NCI-H2171 treated with DMSO at 0.1 percent for 48 hours (cell line): ENCODE measurements around the gene PPOX.
A peak's percentile ranks its signal among the peaks of the same experiment; 100 is the strongest.

Source experiments
- DNase-seq: peaks from one replicate; lab custom pipeline; 2025; lab: John Stamatoyannopoulos, UW

PPOX gene

GRCh38 chr1:161198194-161198896 lies 32.1 kb downstream of the PPOX start:
- DNase-seq = no peak

- no peak for DNase-seq
These were observed 32.7 kb downstream of the PPOX start, which contains the start of gene ADAMTS4 for GRCh38 chr1:161198897-161199431. ADAMTS4 (minus strand) TSS chr1:161199054; CDS start chr1:161198627, 427 bp downstream.

DNA sequence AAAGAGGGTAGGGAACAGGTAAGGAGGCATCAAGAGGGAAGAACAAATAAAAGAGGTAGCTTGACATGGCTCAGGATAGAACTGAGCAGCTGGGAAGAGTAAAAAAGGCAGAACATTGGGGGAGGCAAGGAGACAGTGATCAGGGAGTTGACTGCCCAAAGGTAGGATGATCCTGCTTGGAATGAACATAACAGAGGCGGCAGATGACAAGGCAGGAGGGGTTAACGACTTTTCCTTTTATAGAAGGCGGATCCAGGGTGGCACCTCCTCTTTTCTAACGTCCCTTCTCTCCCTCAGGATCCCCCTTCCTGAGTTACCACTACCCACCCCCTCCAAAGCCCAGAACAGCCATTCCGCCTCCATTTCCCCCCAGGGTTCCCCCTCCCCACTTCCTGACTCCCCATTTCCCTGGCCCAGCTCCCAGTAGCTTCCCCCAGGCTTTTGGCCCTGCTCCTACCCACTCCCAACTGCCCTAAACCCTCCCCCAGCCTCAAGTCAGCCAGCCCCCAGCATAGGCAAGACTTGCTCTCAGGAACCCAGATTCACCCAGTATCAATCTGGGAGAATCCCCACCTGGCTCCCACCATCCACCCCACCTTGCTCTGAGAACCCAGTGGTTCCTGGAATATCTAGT lies 33.4 kb downstream of the PPOX start:
- DNase-seq = no peak

DNA sequence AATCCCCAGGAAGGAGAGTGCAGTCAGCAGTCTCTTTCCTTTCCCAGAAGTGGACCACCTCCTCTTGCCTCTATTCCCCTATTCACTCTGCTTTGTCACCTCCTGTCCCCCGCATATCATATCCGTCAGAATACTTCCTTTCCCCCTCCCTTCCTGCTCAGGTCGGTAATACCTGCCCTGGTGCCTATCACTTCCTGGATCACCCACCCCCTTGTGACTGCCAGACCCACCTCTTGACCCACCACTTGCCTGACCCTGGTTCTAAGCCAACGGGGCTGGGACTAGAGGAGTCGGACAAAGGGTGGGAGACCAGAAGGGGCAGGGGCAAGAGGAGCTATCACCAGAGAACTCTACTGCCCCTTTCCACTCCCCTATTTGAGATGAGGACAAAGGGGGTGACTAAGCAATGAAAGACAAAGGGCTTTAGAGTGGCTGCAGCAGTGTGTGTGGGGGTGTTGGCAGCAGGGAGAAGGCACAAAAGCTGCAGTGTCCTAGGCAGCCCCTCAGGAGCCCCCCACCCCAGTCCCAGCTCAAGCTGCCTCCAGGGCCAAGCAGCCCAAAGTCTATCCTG lies 34.3 kb downstream of the PPOX start:
- DNase-seq = no peak

- DNase-seq = no peak
These were observed 35.0 kb downstream of the PPOX start for GRCh38 chr1:161200992-161201835.

- DNase-seq = peak; percentile 99
These were observed 35.8 kb downstream of the PPOX start, which contains the start of gene NDUFS2 for GRCh38 chr1:161201836-161202712. NDUFS2 (plus strand) TSS chr1:161202367; CDS start chr1:161202386, 19 bp downstream.

GRCh38 chr1:161206411-161207140 lies 40.4 kb downstream of the PPOX start:
- no peak for DNase-seq

- no peak for DNase-seq
These were observed 40.9 kb downstream of the PPOX start for GRCh38 chr1:161207173-161207572.

DNA sequence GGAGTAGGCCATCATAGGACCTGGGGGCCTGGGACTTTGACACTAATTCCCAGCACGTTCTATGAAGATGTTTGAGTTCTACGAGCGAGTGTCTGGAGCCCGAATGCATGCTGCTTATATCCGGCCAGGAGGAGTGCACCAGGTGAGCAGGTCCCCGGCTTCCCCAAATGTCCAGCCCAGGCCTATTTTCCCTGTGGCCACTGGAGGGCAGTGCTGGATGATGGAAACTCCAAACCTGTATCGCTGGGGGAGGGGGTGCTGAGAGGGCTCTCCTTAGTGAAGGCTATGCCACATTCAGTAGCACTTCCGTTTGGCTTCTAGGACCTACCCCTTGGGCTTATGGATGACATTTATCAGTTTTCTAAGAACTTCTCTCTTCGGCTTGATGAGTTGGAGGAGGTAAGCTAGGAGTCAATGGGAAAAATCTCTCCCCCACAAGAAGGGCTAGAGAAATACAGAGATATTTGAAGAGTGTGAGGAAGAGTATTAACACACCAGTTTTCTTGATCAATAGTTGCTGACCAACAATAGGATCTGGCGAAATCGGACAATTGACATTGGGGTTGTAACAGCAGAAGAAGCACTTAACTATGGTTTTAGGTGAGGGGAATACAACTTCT lies 43.7 kb downstream of the PPOX start:
- DNase-seq = peak; percentile 54

DNA sequence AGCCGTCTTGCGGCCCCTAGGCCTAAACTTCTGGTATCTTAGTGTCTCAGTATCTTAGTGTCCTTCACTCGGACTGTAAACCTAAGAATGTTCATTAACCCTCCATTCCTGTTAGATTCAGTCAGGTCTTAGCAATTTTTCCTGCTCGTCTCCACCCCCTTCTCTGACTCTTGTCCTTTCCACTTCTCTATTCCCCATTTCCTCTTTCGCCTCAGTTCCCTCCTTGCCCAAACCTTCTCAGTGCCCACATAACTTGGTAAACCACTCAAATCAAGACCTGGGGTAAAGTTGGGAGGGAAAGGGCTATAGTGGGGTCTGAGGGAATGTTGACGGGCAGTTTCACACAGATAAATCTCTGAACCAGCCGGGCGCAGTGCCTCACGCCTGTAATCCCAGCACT lies 48.1 kb downstream of the PPOX start:
- DNase-seq = no peak

GRCh38 chr1:161215076-161215475 lies 48.9 kb downstream of the PPOX start, which contains the start of gene FCER1G:
FCER1G (plus strand) TSS chr1:161215295; CDS start chr1:161215322, 27 bp downstream.
- no peak for DNase-seq

GRCh38 chr1:161216945-161217712 lies 50.9 kb downstream of the PPOX start:
- DNase-seq = no peak

- DNase-seq = no peak
These were observed 51.6 kb downstream of the PPOX start for GRCh38 chr1:161217831-161218230.

DNA sequence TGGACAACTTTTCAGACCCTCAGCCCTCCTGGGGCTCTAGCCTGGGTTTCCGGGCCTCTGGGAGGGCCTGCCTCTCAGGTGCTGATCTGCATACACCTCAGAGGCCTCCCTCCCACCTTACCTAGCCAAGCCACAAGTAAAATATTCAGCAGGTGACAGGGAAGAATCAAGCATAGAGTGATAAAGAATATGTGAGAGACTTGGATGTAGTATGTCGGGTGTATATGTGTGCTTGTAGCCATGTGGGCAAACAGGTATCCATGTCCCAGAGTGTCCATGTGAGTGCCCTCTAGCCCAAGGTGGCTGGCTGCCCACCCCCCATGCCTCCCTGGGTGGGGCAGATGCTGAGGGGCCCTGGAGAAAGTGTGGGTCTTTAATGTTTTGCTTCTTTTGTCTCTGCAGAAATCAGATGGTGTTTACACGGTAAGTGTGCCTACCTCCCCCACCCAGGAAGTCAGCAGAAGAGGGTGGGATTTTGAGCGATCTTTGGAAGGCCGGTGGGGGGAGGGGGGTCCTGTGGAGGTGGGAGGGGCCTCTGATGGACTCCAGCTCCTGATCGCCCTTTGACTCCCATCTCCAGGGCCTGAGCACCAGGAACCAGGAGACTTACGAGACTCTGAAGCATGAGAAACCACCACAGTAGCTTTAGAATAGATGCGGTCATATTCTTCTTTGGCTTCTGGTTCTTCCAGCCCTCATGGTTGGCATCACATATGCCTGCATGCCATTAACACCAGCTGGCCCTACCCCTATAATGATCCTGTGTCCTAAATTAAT lies 52.3 kb downstream of the PPOX start:
- no peak for DNase-seq

GRCh38 chr1:161219078-161219892 lies 53.1 kb downstream of the PPOX start:
- no peak for DNase-seq

DNA sequence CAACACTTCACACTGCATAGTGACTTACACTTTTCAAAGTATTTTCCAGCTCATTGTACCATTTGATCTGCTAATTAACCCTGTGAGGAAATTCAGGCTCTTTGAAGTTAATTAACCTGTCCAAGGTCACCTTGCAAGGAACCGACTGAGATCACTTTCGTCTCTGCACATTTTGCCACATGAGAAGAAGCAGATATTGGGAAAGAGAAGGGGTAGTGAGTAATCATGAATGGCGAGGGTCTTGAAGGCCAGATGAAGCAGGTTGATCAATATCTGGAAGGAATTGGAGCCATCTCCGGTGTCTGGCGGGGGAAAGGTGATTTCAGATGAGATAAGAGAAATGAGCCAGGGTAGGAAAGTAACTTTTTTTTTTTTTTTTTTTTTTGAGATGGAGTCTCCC lies 53.8 kb downstream of the PPOX start:
- no peak for DNase-seq
